ENCODE data around the gene KLHL29. TPM values are rescaled to one million over a fixed set of nuclear protein-coding genes. Genes with fewer than 3 reads are reported as not detected.

KLHL29 gene
- total and polyA plus RNA-seq, 2 experiments from 2014 or later = 5.6 to 11.0 TPM

DNA sequence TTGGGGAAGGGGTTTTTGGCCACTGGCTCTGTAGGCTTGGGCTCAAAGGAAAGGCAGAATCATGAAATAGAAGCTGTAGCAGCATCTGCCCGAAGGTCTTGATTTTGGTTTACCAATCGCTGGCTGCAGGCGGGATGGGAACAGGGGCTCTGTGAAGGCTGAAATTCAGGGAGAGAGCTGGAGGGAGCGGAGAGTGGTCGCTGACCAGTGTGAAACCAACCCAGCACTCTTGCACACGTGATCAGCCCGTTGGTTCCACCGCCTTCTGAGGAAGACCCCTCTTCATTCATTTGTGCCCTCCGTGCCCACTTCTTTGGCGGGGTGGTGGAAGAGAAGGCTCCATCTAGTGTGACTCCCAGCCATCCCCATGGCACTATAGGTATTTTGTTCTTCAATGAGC, 82.6 kb downstream of the KLHL29 start:
- no peaks in the 10 kb centered on the region for H3K9me3 ChIP-seq (ENCODE audit: low read depth)
- H3K27me3 ChIP-seq = no peaks in the 10 kb centered on the region
- no peaks in the 10 kb centered on the region for H3K36me3 ChIP-seq
- no peak overlapping the region for H3K27ac ChIP-seq
- H3K4me1 ChIP-seq (ENCODE audit: low read depth) = no peaks in the 10 kb centered on the region
- no peak for DNase-seq (ENCODE audit: low read depth in 1 of 2, low spot score in 1 of 2)
- TF ChIP-seq, protein P1, sequence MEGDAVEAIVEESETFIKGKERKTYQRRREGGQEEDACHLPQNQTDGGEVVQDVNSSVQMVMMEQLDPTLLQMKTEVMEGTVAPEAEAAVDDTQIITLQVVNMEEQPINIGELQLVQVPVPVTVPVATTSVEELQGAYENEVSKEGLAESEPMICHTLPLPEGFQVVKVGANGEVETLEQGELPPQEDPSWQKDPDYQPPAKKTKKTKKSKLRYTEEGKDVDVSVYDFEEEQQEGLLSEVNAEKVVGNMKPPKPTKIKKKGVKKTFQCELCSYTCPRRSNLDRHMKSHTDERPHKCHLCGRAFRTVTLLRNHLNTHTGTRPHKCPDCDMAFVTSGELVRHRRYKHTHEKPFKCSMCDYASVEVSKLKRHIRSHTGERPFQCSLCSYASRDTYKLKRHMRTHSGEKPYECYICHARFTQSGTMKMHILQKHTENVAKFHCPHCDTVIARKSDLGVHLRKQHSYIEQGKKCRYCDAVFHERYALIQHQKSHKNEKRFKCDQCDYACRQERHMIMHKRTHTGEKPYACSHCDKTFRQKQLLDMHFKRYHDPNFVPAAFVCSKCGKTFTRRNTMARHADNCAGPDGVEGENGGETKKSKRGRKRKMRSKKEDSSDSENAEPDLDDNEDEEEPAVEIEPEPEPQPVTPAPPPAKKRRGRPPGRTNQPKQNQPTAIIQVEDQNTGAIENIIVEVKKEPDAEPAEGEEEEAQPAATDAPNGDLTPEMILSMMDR (IDR thresholded peaks at IDR 0.05; ENCODE audit: low read depth, low read length) = no peak
- H3K4me3 ChIP-seq = no peak overlapping the region

DNA sequence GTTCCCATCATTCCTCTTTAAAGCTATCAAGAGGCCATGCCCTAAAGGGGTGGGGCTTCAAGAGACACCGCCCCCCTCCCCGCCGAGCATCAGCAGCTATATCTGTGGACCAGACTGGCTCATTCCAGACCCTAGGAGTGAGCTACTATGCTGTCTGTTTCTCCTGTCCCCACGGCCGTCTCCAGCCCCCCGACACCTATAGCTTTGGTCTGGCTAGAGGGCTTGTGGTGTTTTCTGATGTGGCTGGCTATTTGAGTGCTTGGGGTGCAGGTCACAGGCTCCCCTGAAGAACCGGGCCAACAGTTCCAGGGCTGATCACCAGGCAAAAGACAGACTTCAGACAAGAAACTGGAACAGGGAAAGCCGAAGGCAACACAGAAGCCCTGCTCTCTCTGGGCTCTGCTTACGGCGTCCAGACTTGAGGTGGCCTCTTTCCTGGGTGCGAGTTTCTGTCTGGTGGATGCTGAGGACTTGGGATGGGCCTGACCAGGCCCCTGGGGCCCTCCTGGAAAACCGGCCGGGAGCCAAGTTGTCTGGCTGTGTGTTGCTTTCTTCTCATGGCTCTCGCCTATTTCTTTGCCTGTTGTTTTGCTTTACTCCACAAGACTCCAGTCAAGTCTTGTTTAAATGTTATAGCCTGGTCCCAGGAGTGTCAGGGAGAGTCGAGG, 83.6 kb downstream of the KLHL29 start:
- H3K4me1 ChIP-seq (ENCODE audit: low read depth) = no peaks in the 10 kb centered on the region
- no peaks in the 10 kb centered on the region for H3K9me3 ChIP-seq (ENCODE audit: low read depth)
- no peak for DNase-seq (ENCODE audit: low read depth in 1 of 2, low spot score in 1 of 2)
- no peak overlapping the region for H3K4me3 ChIP-seq
- no peaks in the 10 kb centered on the region for H3K36me3 ChIP-seq
- no peaks in the 10 kb centered on the region for H3K27me3 ChIP-seq
- no peak overlapping the region for H3K27ac ChIP-seq
- TF ChIP-seq, protein P1 (IDR thresholded peaks at IDR 0.05; ENCODE audit: low read depth, low read length) = no peak

DNA sequence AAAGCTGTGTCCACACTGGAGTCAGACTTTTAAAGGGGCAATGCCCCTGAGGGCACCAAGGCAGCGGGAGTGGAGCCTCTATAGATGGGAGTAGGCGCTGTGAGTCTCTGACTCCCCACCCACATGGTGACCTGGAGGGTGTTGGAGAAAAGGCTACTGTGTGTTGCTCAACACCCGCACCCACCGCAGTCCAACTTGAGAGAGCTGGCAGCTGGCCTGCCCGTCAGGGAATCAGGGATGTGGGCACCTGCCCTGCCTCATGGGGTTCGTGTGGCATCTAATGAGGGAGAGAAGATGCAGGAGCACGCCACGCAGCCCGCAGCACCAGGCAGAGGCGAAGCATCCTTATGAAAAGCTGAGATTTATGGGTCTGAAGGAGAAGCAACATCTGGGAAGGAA, 84.2 kb downstream of the KLHL29 start:
- H3K36me3 ChIP-seq = no peaks in the 10 kb centered on the region
- TF ChIP-seq, protein P1 (IDR thresholded peaks at IDR 0.05; ENCODE audit: low read depth, low read length) = no peak
- H3K4me1 ChIP-seq (ENCODE audit: low read depth) = no peaks in the 10 kb centered on the region
- H3K9me3 ChIP-seq (ENCODE audit: low read depth) = no peaks in the 10 kb centered on the region
- DNase-seq (ENCODE audit: low read depth in 1 of 2, low spot score in 1 of 2) = no peak
- H3K27ac ChIP-seq = no peak overlapping the region
- H3K4me3 ChIP-seq = no peak overlapping the region
- no peaks in the 10 kb centered on the region for H3K27me3 ChIP-seq

DNA sequence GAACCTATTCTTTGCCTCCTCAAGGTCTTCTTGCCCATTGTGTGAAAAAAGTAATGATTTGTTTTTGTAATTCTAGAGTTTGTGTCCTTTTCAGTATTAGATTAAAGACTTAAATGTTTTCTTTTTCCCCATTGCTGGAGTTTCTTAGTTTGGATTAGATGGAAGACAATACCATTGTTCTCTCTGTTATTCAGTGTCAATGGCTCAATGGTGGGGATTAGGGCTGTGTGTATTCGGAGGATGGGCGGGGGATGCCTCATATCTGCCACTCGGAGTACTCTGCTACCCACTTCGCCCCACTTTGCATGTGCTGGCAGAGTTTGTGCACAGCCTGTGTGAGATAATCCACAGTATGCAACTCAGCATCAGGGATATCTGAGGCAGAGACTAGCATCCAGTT, 90.1 kb downstream of the KLHL29 start:
- Histone ChIP-seq H3K27ac (no peak overlapping the region), H3K27me3 (no peaks in the 10 kb centered on the region), H3K36me3 (no peaks in the 10 kb centered on the region), H3K4me1 (ENCODE audit: low read depth) (no peaks in the 10 kb centered on the region), H3K4me3 (no peak overlapping the region), H3K9me3 (ENCODE audit: low read depth) (no peaks in the 10 kb centered on the region)
- TF ChIP-seq, protein P1 (IDR thresholded peaks at IDR 0.05; ENCODE audit: low read depth, low read length) = no peak
- DNase-seq (ENCODE audit: low read depth in 1 of 2, low spot score in 1 of 2) = no peak

DNA sequence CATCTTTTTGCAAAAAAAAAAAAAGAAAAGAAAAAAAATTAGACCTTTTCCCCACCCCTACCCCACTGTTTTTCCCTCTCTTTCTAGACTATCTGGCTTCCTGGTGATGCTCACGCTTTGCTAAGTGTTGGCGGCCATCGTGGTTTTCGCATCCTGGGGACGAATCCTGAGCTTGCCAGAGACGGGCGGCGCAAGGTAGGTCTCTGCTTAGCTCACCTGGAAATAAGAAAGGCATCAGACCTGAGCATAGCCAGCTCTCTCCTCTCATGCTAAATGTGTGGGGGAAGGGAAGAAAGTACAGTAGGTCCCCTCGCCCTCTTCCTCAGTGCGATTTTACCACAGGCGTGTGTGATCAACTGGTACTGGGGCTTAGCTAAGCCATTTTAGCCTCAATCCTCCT, 90.5 kb downstream of the KLHL29 start:
- DNase-seq (ENCODE audit: low read depth in 1 of 2, low spot score in 1 of 2) = no peak
- Histone ChIP-seq H3K27ac (no peak overlapping the region), H3K27me3 (no peaks in the 10 kb centered on the region), H3K36me3 (no peaks in the 10 kb centered on the region), H3K9me3 (ENCODE audit: low read depth) (no peaks in the 10 kb centered on the region), H3K4me1 (ENCODE audit: low read depth) (no peaks in the 10 kb centered on the region), H3K4me3 (no peak overlapping the region)
- TF ChIP-seq, protein P1 (IDR thresholded peaks at IDR 0.05; ENCODE audit: low read depth, low read length) = no peak
